HFF-Myc (cell line): Measurements from ENCODE around the gene SORBS2.
A peak's percentile ranks its signal among the peaks of the same experiment; 100 is the strongest.

Experiments used
- DNase-seq: peaks from one replicate; pipeline ENCODE4 v3.0.0-alpha.2; 2011; ENCODE audit warnings: low read depth; ENCODE audit errors: extremely low read depth
- H3K4me3 ChIP-seq: replicated peaks from 2 replicates; pipeline ENCODE4 v1.5.1; 2011; ENCODE audit warnings: low read depth, mild to moderate bottlenecking, control low read depth, low read length
- CTCF ChIP-seq: IDR thresholded peaks from 2 replicates; pipeline ENCODE4 v1.5.1; 2012; ENCODE audit warnings: mild to moderate bottlenecking, low read depth, low read length, control low read depth; ENCODE audit errors: missing control alignments

SORBS2 gene

DNA sequence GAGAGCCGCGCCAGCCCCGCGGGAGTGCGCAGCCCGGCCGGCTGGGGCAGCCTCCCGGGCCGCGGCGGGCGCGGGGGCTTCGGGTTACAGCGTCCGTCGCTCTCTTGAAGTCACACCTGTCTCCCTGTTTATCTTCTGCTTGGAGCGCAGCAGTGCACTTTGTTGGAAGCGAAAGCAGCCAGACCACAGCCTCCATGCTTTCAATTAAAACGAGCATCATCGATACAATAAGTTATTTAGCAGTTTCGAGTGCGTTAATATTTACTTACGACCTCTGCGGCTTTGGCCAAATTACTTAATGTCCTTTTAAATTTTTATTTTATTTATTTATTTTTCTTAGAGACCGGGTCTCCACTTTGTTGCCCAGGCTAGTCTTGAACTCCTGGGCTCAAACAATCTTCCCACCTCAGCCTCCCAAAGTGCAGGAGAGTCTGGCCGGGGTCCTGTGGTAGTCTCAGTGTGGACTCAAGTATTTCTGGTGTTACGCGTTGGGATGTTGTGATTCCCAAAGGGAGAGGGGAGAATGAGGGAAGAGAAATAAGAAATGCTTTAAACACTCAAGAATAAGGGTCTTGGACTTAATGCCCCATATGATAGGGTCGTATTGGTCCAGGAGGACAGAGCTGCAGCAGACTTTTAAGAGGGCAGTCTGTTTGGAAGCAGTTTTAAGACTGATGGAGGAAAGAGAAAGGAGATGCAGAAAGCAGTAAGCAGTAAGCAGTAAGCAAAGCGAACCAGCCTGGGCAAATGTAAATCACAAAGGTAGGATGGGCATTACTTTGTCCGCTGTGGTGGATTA is 276.2 kb downstream of the SORBS2 start:
- DNase-seq, result no peak
- H3K4me3 ChIP-seq, result peak overlapping the region; percentile 13
- no peak for TF ChIP-seq CTCF
